ENCODE measurements around the gene TNS1. TPM values are rescaled to one million over a fixed set of nuclear protein-coding genes. Genes with fewer than 3 reads are reported as not detected.
A peak's percentile ranks its signal among the peaks of the same experiment; 100 is the strongest.

Gene TNS1
- total and polyA plus RNA-seq, 7 donors = 73.4 to 742 (median 276) TPM

DNA sequence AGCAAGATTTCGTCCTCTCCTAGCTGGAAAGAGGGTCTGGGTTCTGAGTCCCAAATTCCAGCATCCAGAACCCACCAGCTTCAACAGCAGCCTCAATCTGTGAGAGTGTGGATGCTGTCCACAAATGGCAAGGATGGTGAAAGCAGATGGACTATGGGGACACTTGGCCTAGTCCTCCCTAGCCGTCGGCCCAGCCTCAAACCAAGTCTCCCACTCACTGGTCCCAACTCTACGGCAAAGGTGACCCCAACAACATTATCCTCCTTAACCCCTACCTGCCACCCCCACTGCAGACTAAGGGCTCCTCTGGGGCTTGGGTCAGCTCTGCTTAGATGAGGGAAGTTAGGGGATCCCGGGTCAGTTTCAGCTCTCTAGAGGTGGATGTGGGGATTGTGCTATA is 57.3 kb downstream of the TNS1 start:
- H3K36me3 ChIP-seq (ENCODE audit: insufficient read depth in 1 of 2, low read depth in 1 of 2) = no peaks in the 10 kb centered on the region
- intact Hi-C loops (cut with DNase I) = loop anchor here in 1 of 2 donors (5.0 kb wide), 1 partner anchor 42 kb away; no protein-coding TSS in a partner anchor

DNA sequence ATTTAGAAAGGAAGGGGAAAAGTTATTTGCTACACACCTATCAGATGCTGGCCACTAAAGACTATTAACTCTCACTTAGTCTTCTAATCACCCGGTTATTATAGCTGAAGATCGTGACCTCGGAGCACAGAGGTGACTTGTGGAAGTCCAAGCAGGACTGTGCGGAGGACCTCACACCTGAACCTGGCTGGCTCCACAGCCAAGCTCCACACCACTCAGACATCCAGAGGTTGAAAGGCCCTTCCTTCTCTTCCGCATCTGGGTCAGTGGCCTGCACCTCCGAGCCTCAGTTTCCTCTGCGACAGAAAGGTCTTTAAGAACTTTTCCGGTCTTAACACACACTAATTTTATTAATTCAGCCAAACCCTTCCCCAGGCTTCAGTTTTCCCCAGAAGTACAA is 57.9 kb downstream of the TNS1 start:
- Histone ChIP-seq H3K9me3 (no peaks in the 10 kb centered on the region), H3K27me3 (ENCODE audit: insufficient read depth in 3 of 3, low read length in 2 of 3) (no peaks in the 10 kb centered on the region), H3K27ac (no peak overlapping the region), H3K4me1 (peaks cover 43% of the 10 kb centered on the region), H3K4me3 (no peak overlapping the region), H3K36me3 (ENCODE audit: insufficient read depth in 1 of 2, low read depth in 1 of 2) (no peaks in the 10 kb centered on the region)
- intact Hi-C loops (cut with DNase I) = loop anchor here (5.0 kb wide), 1 partner anchor 42 kb away; no protein-coding TSS in a partner anchor
- 77 to 81% (median 79%) methylated on average over 8 of the region's 8 CpGs for WGBS, 3 donors
- ATAC-seq = no peak
- DNase-seq = peak in 1 of 2 donors; percentile 5
- TF ChIP-seq, protein P1, sequence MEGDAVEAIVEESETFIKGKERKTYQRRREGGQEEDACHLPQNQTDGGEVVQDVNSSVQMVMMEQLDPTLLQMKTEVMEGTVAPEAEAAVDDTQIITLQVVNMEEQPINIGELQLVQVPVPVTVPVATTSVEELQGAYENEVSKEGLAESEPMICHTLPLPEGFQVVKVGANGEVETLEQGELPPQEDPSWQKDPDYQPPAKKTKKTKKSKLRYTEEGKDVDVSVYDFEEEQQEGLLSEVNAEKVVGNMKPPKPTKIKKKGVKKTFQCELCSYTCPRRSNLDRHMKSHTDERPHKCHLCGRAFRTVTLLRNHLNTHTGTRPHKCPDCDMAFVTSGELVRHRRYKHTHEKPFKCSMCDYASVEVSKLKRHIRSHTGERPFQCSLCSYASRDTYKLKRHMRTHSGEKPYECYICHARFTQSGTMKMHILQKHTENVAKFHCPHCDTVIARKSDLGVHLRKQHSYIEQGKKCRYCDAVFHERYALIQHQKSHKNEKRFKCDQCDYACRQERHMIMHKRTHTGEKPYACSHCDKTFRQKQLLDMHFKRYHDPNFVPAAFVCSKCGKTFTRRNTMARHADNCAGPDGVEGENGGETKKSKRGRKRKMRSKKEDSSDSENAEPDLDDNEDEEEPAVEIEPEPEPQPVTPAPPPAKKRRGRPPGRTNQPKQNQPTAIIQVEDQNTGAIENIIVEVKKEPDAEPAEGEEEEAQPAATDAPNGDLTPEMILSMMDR (IDR thresholded peaks at IDR 0.05) = no peak

More for the DNA sequence above, 57.3 kb downstream of the TNS1 start:
- DNase-seq (peak in 1 of 2 donors; percentile 4), ATAC-seq (no peak)
- peaks cover 47% of the 10 kb centered on the region for H3K4me1 ChIP-seq
- 77 to 81% (median 78%) methylated on average over 5 of the region's 5 CpGs for WGBS, 3 donors
- H3K9me3 ChIP-seq = no peaks in the 10 kb centered on the region
- no peak overlapping the region for H3K27ac ChIP-seq
- TF ChIP-seq, protein P1 (IDR thresholded peaks at IDR 0.05) = no peak
- H3K27me3 ChIP-seq (ENCODE audit: insufficient read depth in 3 of 3, low read length in 2 of 3) = no peaks in the 10 kb centered on the region
- no peak overlapping the region for H3K4me3 ChIP-seq

DNA sequence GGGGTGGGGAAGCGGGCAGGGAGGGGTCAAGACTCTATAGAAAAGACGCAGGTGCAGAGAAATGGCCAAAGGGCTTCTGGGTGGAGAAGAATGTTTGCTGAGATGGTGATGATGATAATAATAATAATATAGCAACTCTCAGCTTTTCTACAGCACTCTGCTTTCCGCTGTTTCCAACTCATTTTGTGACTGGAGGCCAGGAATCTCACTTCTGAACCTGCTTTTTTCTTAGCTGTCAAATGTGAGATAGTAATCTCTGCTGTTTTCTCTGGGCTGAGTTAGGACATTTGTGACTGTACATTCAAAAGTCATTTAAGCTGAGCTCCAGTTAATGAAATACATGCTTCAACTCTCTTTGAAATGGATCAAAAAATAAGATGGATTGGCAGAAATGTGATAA is 58.4 kb downstream of the TNS1 start:
- Histone ChIP-seq H3K9me3 (no peaks in the 10 kb centered on the region), H3K27ac (peak overlapping the region; percentile 87), H3K27me3 (ENCODE audit: insufficient read depth in 3 of 3, low read length in 2 of 3) (no peaks in the 10 kb centered on the region), H3K4me1 (peaks cover 44% of the 10 kb centered on the region), H3K4me3 (peak overlapping the region; percentile 75), H3K36me3 (ENCODE audit: insufficient read depth in 1 of 2, low read depth in 1 of 2) (no peaks in the 10 kb centered on the region)
- DNase-seq = no peak
- WGBS, 3 donors = 36 to 48% (median 41%) methylated on average over 3 of the region's 3 CpGs
- TF ChIP-seq, protein P1 (IDR thresholded peaks at IDR 0.05) = no peak
- ATAC-seq = no peak
- intact Hi-C loops (cut with DNase I) = loop anchor here in 1 of 2 donors (5.0 kb wide), 1 partner anchor 43 kb away; no protein-coding TSS in a partner anchor

DNA sequence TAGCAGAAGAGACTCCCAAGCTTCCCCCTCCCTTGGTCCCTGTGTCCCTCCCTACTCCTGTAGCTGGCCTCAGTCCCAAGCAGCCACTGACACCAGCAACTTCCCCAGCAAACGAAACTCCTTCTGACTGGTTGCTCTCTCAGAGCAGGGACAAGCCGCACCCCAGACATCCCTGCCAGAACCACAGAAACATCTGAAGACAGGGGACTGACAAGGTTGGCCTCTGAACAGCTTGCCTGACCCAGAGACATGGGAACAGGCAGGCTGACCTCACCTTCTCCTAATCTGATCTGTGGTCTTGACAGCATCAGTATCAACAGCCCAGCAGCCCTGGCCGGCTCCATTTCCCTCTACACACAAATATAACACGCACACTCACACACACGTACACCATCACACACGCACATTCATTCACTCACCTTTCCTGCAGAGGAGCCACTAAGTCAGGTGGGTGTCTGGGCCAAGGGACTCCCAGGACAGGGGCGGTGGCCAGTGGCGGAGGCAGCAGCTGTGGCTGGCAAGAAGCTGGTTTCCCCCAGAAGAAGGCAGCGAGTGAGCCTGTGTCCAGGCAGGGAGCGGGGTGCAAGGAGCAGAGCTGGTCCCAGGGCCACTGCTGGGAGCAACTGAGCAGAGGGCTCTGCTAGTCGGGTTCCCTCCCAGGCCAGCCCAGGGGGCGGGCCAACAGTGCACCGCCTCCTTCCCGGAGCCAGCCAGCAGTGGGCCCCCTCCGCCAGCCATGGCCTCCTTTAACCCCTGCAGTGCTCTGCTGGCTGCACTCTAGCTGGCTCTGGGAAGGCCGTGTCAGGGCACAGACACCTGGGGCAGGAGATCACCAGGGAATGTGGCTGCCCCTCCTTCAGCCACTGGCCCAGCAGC is 59.1 kb downstream of the TNS1 start:
- ATAC-seq (peak; percentile 81 to 91 (median 88)), DNase-seq (peak; percentile 80 to 91)
- H3K9me3 ChIP-seq = no peaks in the 10 kb centered on the region
- H3K27ac ChIP-seq = peak overlapping the region; percentile 87
- WGBS, 3 donors = 19 to 21% (median 20%) methylated on average over 13 to 16 of the region's 16 CpGs
- TF ChIP-seq, protein P1 (IDR thresholded peaks at IDR 0.05) = peak; percentile 20
- H3K4me1 ChIP-seq = peaks cover 51% of the 10 kb centered on the region
- H3K27me3 ChIP-seq (ENCODE audit: insufficient read depth in 3 of 3, low read length in 2 of 3) = no peaks in the 10 kb centered on the region
- H3K4me3 ChIP-seq = peak overlapping the region; percentile 75
- intact Hi-C loops (cut with DNase I) = loop anchor here in 1 of 2 donors (5.0 kb wide), 1 partner anchor 44 kb away; no protein-coding TSS in a partner anchor
- H3K36me3 ChIP-seq (ENCODE audit: insufficient read depth in 1 of 2, low read depth in 1 of 2) = no peaks in the 10 kb centered on the region
